ENCODE measurements around the gene GPC3. TPM values are rescaled to one million over a fixed set of nuclear protein-coding genes. Genes with fewer than 3 reads are reported as not detected.

Gene GPC3
- polyA plus RNA-seq, 1 of the 3 experiments (the other 2 are of a cell fraction), result 1.4 TPM

DNA sequence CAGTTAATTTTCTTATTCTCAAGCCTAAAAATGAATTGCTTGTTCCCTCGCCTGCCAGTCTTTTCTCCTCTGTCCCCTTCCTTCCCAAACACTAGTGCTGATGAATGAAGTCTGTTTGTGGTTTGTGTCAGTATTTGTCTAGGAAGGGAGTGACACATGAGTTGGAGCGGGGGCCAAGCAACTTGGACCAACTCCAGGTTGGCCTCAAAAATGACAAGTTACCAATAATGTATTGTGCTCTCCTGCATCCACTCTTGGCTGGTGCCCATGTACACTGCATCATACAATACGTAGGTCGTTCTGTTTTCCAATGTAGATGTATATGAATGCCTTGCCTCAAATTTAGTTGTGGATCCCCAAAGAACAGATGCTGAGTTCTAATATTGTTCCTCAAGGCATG lies 347.1 kb downstream of the GPC3 start:
- ChIA-PET POLR2A (no interaction called here), CTCF (no interaction called here)
- H3K9me2 ChIP-seq, result no peaks in the 10 kb centered on the region
- peaks cover 9% of the 10 kb centered on the region; the same call in 1 of the 2 replicates for H3K27me3 ChIP-seq (ENCODE audit: insufficient read depth)
- no peaks in the 10 kb centered on the region for H4K20me1 ChIP-seq (ENCODE audit: insufficient read depth)
- H3K9ac ChIP-seq, result no peak overlapping the region
- H3K4me2 ChIP-seq, result no peak overlapping the region
- H3K36me3 ChIP-seq (replicated peaks in 1 of 2; ENCODE audit: control insufficient read depth in 1 of 2, insufficient read depth in 2 of 2, low read length in 1 of 2), result no peaks in the 10 kb centered on the region
- no peak for DNase-seq
- H3F3A ChIP-seq (replicated peaks; ENCODE audit: insufficient read depth), result no peaks in the 10 kb centered on the region
- no peaks in the 10 kb centered on the region for H3K79me2 ChIP-seq (ENCODE audit: insufficient read depth)
- H2AFZ ChIP-seq (ENCODE audit: low read depth), result no peak overlapping the region
- TF ChIP-seq RAD21 (IDR thresholded peaks at IDR 0.05; ENCODE audit: low read length) (no peak), POLR2AphosphoS5 (IDR thresholded peaks at IDR 0.05; ENCODE audit: low read depth, low read length) (no peak), CHD2 (IDR thresholded peaks at IDR 0.05; ENCODE audit: low read length, partially characterized antibody) (no peak), EZH2phosphoT487 (IDR thresholded peaks at IDR 0.05; ENCODE audit: borderline replicate concordance, low read depth) (no peak), FOXJ3 (CRISPR knock-in tag; IDR thresholded peaks at IDR 0.05) (no peak), EP300 (IDR thresholded peaks at IDR 0.05; ENCODE audit: borderline replicate concordance in 1 of 2, low read depth in 1 of 2, low read length in 1 of 2) (no peak), FOSL2 (IDR thresholded peaks at IDR 0.05; ENCODE audit: borderline replicate concordance, low read depth) (no peak)
- WGBS (ENCODE audit: low lambda C conversion rate), result 27% methylated on average over 4 of the region's 4 CpGs
- H3K9me3 ChIP-seq, result no peaks in the 10 kb centered on the region
- H3K27ac ChIP-seq (ENCODE audit: low read depth in 2 of 2, low read length in 1 of 2), result no peak overlapping the region
- peaks cover 0 to under 1% of the 10 kb centered on the region in 2 experiments; a peak in 1 of 4 replicates for H3K4me1 ChIP-seq (ENCODE audit: control insufficient read depth in 1 of 2, insufficient read depth in 2 of 2, low read depth in 1 of 2, low read length in 1 of 2)
- no peak overlapping the region for H3K4me3 ChIP-seq (ENCODE audit: low read depth in 2 of 2, low read length in 1 of 2)

GRCh38 chrX:133637765-133638164 lies 347.6 kb downstream of the GPC3 start:
- Histone ChIP-seq H3K9me2 (no peaks in the 10 kb centered on the region), H3K9me3 (no peaks in the 10 kb centered on the region), H4K20me1 (ENCODE audit: insufficient read depth) (no peaks in the 10 kb centered on the region), H2AFZ (ENCODE audit: low read depth) (no peak overlapping the region), H3K27me3 (ENCODE audit: insufficient read depth) (peaks cover 9% of the 10 kb centered on the region; the same call in 1 of the 2 replicates), H3K4me3 (ENCODE audit: low read depth in 2 of 2, low read length in 1 of 2) (no peak overlapping the region), H3K36me3 (replicated peaks in 1 of 2; ENCODE audit: control insufficient read depth in 1 of 2, insufficient read depth in 2 of 2, low read length in 1 of 2) (no peaks in the 10 kb centered on the region), H3K9ac (no peak overlapping the region), H3K4me2 (no peak overlapping the region), H3K79me2 (ENCODE audit: insufficient read depth) (no peaks in the 10 kb centered on the region), H3K27ac (ENCODE audit: low read depth in 2 of 2, low read length in 1 of 2) (no peak overlapping the region), H3F3A (replicated peaks; ENCODE audit: insufficient read depth) (no peaks in the 10 kb centered on the region), H3K4me1 (ENCODE audit: control insufficient read depth in 1 of 2, insufficient read depth in 2 of 2, low read depth in 1 of 2, low read length in 1 of 2) (peaks cover 0 to 2% of the 10 kb centered on the region in 2 experiments; a peak in 1 of 4 replicates)
- 39% methylated on average over 5 of the region's 5 CpGs for WGBS (ENCODE audit: low lambda C conversion rate)
- ChIA-PET CTCF (no interaction called here), POLR2A (no interaction called here)
- DNase-seq, result no peak
- TF ChIP-seq, protein P1, sequence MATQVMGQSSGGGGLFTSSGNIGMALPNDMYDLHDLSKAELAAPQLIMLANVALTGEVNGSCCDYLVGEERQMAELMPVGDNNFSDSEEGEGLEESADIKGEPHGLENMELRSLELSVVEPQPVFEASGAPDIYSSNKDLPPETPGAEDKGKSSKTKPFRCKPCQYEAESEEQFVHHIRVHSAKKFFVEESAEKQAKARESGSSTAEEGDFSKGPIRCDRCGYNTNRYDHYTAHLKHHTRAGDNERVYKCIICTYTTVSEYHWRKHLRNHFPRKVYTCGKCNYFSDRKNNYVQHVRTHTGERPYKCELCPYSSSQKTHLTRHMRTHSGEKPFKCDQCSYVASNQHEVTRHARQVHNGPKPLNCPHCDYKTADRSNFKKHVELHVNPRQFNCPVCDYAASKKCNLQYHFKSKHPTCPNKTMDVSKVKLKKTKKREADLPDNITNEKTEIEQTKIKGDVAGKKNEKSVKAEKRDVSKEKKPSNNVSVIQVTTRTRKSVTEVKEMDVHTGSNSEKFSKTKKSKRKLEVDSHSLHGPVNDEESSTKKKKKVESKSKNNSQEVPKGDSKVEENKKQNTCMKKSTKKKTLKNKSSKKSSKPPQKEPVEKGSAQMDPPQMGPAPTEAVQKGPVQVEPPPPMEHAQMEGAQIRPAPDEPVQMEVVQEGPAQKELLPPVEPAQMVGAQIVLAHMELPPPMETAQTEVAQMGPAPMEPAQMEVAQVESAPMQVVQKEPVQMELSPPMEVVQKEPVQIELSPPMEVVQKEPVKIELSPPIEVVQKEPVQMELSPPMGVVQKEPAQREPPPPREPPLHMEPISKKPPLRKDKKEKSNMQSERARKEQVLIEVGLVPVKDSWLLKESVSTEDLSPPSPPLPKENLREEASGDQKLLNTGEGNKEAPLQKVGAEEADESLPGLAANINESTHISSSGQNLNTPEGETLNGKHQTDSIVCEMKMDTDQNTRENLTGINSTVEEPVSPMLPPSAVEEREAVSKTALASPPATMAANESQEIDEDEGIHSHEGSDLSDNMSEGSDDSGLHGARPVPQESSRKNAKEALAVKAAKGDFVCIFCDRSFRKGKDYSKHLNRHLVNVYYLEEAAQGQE (IDR thresholded peaks at IDR 0.05; ENCODE audit: low read depth, low read length), result no peak
- TF ChIP-seq POLR2AphosphoS5 (IDR thresholded peaks at IDR 0.05; ENCODE audit: low read depth, low read length) (no peak), USF2 (IDR thresholded peaks at IDR 0.05; ENCODE audit: borderline replicate concordance, low read depth, low read length) (no peak), ELF1 (IDR thresholded peaks at IDR 0.05) (no peak), FOXJ3 (CRISPR knock-in tag; IDR thresholded peaks at IDR 0.05) (no peak), SMC3 (IDR thresholded peaks at IDR 0.05; ENCODE audit: low read depth, low read length) (no peak), EP300 (IDR thresholded peaks at IDR 0.05; ENCODE audit: borderline replicate concordance in 1 of 2, low read depth in 1 of 2, low read length in 1 of 2) (no peak), NFIC (IDR thresholded peaks at IDR 0.05; ENCODE audit: borderline replicate concordance) (no peak), TCF12 (IDR thresholded peaks at IDR 0.05) (no peak), MXI1 (IDR thresholded peaks at IDR 0.05; ENCODE audit: low read depth, low read length) (no peak), TAF1 (IDR thresholded peaks at IDR 0.05; ENCODE audit: borderline replicate concordance, low read depth, low read length) (no peak), GABPA (IDR thresholded peaks at IDR 0.05; ENCODE audit: low read depth) (no peak), RCOR1 (IDR thresholded peaks at IDR 0.05; ENCODE audit: low read length) (no peak), CHD2 (IDR thresholded peaks at IDR 0.05; ENCODE audit: low read length, partially characterized antibody) (no peak), FOSL2 (IDR thresholded peaks at IDR 0.05; ENCODE audit: borderline replicate concordance, low read depth) (no peak), GATA2 (CRISPR knock-in tag; IDR thresholded peaks at IDR 0.05) (no peak), RFX5 (IDR thresholded peaks at IDR 0.05; ENCODE audit: low read length) (no peak)
- TF ChIP-seq, protein P2, sequence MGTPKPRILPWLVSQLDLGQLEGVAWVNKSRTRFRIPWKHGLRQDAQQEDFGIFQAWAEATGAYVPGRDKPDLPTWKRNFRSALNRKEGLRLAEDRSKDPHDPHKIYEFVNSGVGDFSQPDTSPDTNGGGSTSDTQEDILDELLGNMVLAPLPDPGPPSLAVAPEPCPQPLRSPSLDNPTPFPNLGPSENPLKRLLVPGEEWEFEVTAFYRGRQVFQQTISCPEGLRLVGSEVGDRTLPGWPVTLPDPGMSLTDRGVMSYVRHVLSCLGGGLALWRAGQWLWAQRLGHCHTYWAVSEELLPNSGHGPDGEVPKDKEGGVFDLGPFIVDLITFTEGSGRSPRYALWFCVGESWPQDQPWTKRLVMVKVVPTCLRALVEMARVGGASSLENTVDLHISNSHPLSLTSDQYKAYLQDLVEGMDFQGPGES (IDR thresholded peaks at IDR 0.05; ENCODE audit: low read depth, low read length), result no peak
- TF ChIP-seq, protein P3, sequence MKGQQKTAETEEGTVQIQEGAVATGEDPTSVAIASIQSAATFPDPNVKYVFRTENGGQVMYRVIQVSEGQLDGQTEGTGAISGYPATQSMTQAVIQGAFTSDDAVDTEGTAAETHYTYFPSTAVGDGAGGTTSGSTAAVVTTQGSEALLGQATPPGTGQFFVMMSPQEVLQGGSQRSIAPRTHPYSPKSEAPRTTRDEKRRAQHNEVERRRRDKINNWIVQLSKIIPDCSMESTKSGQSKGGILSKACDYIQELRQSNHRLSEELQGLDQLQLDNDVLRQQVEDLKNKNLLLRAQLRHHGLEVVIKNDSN (IDR thresholded peaks at IDR 0.05; ENCODE audit: borderline replicate concordance, low read depth), result no peak

All from SK-N-SH (cell line).